Suppressor macrophage treated with lipopolysaccharide for 1 hour (primary cell): ENCODE measurements around the gene EMP1.

Experiments
- DNase-seq, 3 donors: peaks; one replicate each; pipeline ENCODE4 v3.0.0-alpha.2; 2020 to 2022

EMP1 gene

GRCh38 chr12:13196130-13196921, at the start of gene EMP1:
Gene EMP1, plus strand, starts transcription at chr12:13196726. Its CDS starts 14,785 bp downstream, at chr12:13211511.
- DNase-seq = peak; percentile 89 to 99 (median 94)

GRCh38 chr12:13147688-13148484, 48.6 kb upstream of the EMP1 start:
- DNase-seq = no peak

- DNase-seq = no peak
Observed at GRCh38 chr12:13148485-13148847, 48.1 kb upstream of the EMP1 start.

GRCh38 chr12:13149411-13149810, 47.1 kb upstream of the EMP1 start:
- no peak for DNase-seq

GRCh38 chr12:13152281-13152680, 44.2 kb upstream of the EMP1 start:
- DNase-seq = no peak

- no peak for DNase-seq
Observed at GRCh38 chr12:13152756-13153155, 43.8 kb upstream of the EMP1 start.

- DNase-seq = no peak
Observed at GRCh38 chr12:13153180-13153579, 43.3 kb upstream of the EMP1 start.

- peak; percentile 85 to 91 (median 86) for DNase-seq
Observed at GRCh38 chr12:13154027-13154538, 42.4 kb upstream of the EMP1 start.

GRCh38 chr12:13154831-13155230, 41.7 kb upstream of the EMP1 start:
- no peak for DNase-seq

- DNase-seq = no peak
Observed at GRCh38 chr12:13156277-13156676, 40.2 kb upstream of the EMP1 start.

GRCh38 chr12:13161172-13161571, 35.4 kb upstream of the EMP1 start:
- no peak for DNase-seq

- DNase-seq = no peak
Observed at GRCh38 chr12:13162904-13163303, 33.6 kb upstream of the EMP1 start.

- DNase-seq = no peak
Observed at GRCh38 chr12:13163868-13164635, 32.5 kb upstream of the EMP1 start.

- no peak for DNase-seq
Observed at GRCh38 chr12:13164921-13165616, 31.5 kb upstream of the EMP1 start.

- peak; percentile 68 to 76 (median 69) for DNase-seq
Observed at GRCh38 chr12:13165617-13166041, 30.9 kb upstream of the EMP1 start.

- no peak for DNase-seq
Observed at GRCh38 chr12:13167226-13167625, 29.3 kb upstream of the EMP1 start.

GRCh38 chr12:13167906-13168305, 28.6 kb upstream of the EMP1 start:
- DNase-seq = no peak

- DNase-seq = no peak
Observed at GRCh38 chr12:13169272-13169671, 27.3 kb upstream of the EMP1 start.

GRCh38 chr12:13170892-13171490, 25.5 kb upstream of the EMP1 start:
- DNase-seq = no peak

GRCh38 chr12:13171921-13172859, 24.3 kb upstream of the EMP1 start:
- no peak for DNase-seq
